T-cell (primary cell): ENCODE measurements around the gene DSCAM. TPM values are rescaled to one million over a fixed set of nuclear protein-coding genes. Genes with fewer than 3 reads are reported as not detected.

Source experiments
- ATAC-seq, 4 experiments: fragments of 200-7000 bp in 3 of 4; fragments of 150-1000 bp in 1 of 4; cut with Tn5 transposase; replicated peaks in 1 of 4; 1 replicate in 3 of 4; 2 replicates in 1 of 4; pipeline ENCODE4 v1.10.0; 2021; ENCODE audit warnings: moderate library complexity in 3 of 4, mild to moderate bottlenecking in 2 of 4, moderate number of reproducible peaks in 1 of 4
- CTCF ChIA-PET, 2 donors: fragments of 300-600 bp; sonication (Branson Sonifier 250); formaldehyde crosslinking; loops; one replicate each; lab custom pipeline; 2022; ENCODE audit warnings: antibody characterized with exemption in 2 of 2; lab: Charles Lee
- POLR2A ChIA-PET, 2 donors: fragments of 300-600 bp; sonication (Branson Sonifier 250); formaldehyde crosslinking; loops; one replicate each; lab custom pipeline; 2022; ENCODE audit warnings: antibody characterized with exemption in 2 of 2; lab: Charles Lee
- DNase-seq, 35 experiments: peaks; one replicate each; pipeline versions ENCODE4 v3.0.0 to v3.0.0-alpha.2; 2013 to 2023
- H3K27ac ChIP-seq: one replicate; pipeline ENCODE4 v1.5.1; 2013; ENCODE audit warnings: low read length
- H3K27me3 ChIP-seq, 2 experiments: replicated peaks in 1 of 2; 1 replicate in 1 of 2; 2 replicates in 1 of 2; pipeline versions ENCODE4 v1.6.1 to v1.7.0; 2013; ENCODE audit warnings: low read length in 1 of 2, mixed read lengths in 1 of 2; ENCODE audit not compliant: control insufficient read depth in 2 of 2, insufficient read depth in 2 of 2; ENCODE audit errors: extremely low read depth in 1 of 2
- H3K36me3 ChIP-seq, 2 donors: 1 replicate in 1 of 2; 2 replicates in 1 of 2; pipeline versions ENCODE4 v1.6.1 to v1.7.0; 2013; ENCODE audit warnings: low read length in 1 of 2; ENCODE audit not compliant: control insufficient read depth in 2 of 2, insufficient read depth in 1 of 2; ENCODE audit errors: extremely low read depth in 1 of 2
- H3K4me1 ChIP-seq, 2 experiments: 1 replicate in 1 of 2; 2 replicates in 1 of 2; pipeline versions ENCODE4 v1.6.1 to v1.7.0; 2013; ENCODE audit warnings: low read length in 2 of 2, mixed read lengths in 1 of 2; ENCODE audit not compliant: insufficient read depth in 2 of 2, control insufficient read depth in 1 of 2; ENCODE audit errors: extremely low read depth in 1 of 2
- H3K4me3 ChIP-seq, 2 donors: 1 replicate in 1 of 2; 2 replicates in 1 of 2; pipeline versions ENCODE4 v1.5.1 to v1.7.0; 2013; ENCODE audit warnings: mild to moderate bottlenecking in 2 of 2, low read length in 1 of 2, moderate library complexity in 1 of 2; ENCODE audit not compliant: control insufficient read depth in 1 of 2; ENCODE audit errors: extremely low read depth in 1 of 2
- H3K9me3 ChIP-seq: 2 replicates; pipeline ENCODE4 v1.7.0; 2013
- H3K27ac Mint-ChIP-seq, 2 donors: one replicate each; pipeline ENCODE4 v1.8.0; 2020 to 2021; ENCODE audit warnings: mild to moderate bottlenecking in 2 of 2, mixed read lengths in 2 of 2
- H3K27me3 Mint-ChIP-seq, 2 donors: one replicate each; pipeline ENCODE4 v1.8.0; 2021 to 2022; ENCODE audit warnings: mixed read lengths in 2 of 2
- H3K36me3 Mint-ChIP-seq: one replicate; pipeline ENCODE4 v1.8.0; 2021; ENCODE audit warnings: mixed read lengths
- H3K4me1 Mint-ChIP-seq, 3 donors: one replicate each; pipeline ENCODE4 v1.8.0; 2020 to 2022; ENCODE audit warnings: mixed read lengths in 3 of 3, mild to moderate bottlenecking in 1 of 3
- H3K4me3 Mint-ChIP-seq, 3 donors: one replicate each; pipeline ENCODE4 v1.8.0; 2020 to 2022; ENCODE audit warnings: mild to moderate bottlenecking in 3 of 3, mixed read lengths in 3 of 3, moderate library complexity in 3 of 3
- H3K9me3 Mint-ChIP-seq, 3 donors: one replicate each; pipeline ENCODE4 v1.8.0; 2020 to 2022; ENCODE audit warnings: mixed read lengths in 3 of 3
- WGBS: methylation state at CpG from one replicate; pipeline ENCODE4 v1.1.5; 2013; ENCODE audit warnings: missing lambda C conversion rate; ENCODE audit not compliant: insufficient coverage; 5-methylcytosine and 5-hydroxymethylcytosine counted together
- total RNA-seq, 35 experiments: library from RNA in 6 of 35; stranded (reverse) in 6 of 35; fragments of 120-200 nt in 1 of 35; gene quantifications; one replicate each; pipeline versions ENCODE4 v1.2.1 to v1.2.4 and lab custom pipeline; 2013 to 2026

Gene DSCAM
- total RNA-seq, 5 donors from 2014 or later (not counting 1 experiment from before 2014, with no cell fraction given): not detected

- Mint-ChIP-seq H3K4me1 (no peaks in the 10 kb centered on the region), H3K27me3 (peaks cover 8 to 11% of the 10 kb centered on the region in 2 donors), H3K36me3 (no peaks in the 10 kb centered on the region), H3K4me3 (no peak overlapping the region), H3K27ac (no peak overlapping the region), H3K9me3 (no peaks in the 10 kb centered on the region)
- WGBS: no CpG with 5 or more reads among the region's 6 CpGs
- Histone ChIP-seq H3K27me3 (peaks cover 0 to 3% of the 10 kb centered on the region in 2 experiments), H3K9me3 (no peaks in the 10 kb centered on the region), H3K4me1 (no peaks in the 10 kb centered on the region), H3K4me3 (no peak overlapping the region), H3K36me3 (no peaks in the 10 kb centered on the region), H3K27ac (no peak overlapping the region)
- ChIA-PET CTCF (no interaction called here), POLR2A (no interaction called here)
- DNase-seq (no peak), ATAC-seq (no peak)
Observed at GRCh38 chr21:40832316-40832715, 14.6 kb downstream of the DSCAM start.

GRCh38 chr21:40830836-40831235 lies 16.1 kb downstream of the DSCAM start:
- CTCF ChIA-PET: no interaction called here
- no peak for ATAC-seq

GRCh38 chr21:40829791-40830190 lies 17.2 kb downstream of the DSCAM start:
- 89% methylated on average over 1 of the region's 2 CpGs for WGBS
- H3K4me1 ChIP-seq: no peaks in the 10 kb centered on the region
- Mint-ChIP-seq H3K4me1 (no peaks in the 10 kb centered on the region), H3K27me3 (peaks cover 0 to 9% of the 10 kb centered on the region in 2 donors), H3K4me3 (no peak overlapping the region), H3K27ac (no peak overlapping the region), H3K36me3 (no peaks in the 10 kb centered on the region), H3K9me3 (peaks cover 0 to 5% (median 0%) of the 10 kb centered on the region in 3 donors)
- ChIA-PET POLR2A (no interaction called here), CTCF (no interaction called here)
- no peak overlapping the region for H3K4me3 ChIP-seq
- DNase-seq (no peak), ATAC-seq (no peak)
- H3K9me3 ChIP-seq: no peaks in the 10 kb centered on the region
- H3K27me3 ChIP-seq: peaks cover 0 to 3% of the 10 kb centered on the region in 2 experiments
- H3K36me3 ChIP-seq: no peaks in the 10 kb centered on the region
- H3K27ac ChIP-seq: no peak overlapping the region

More at GRCh38 chr21:40830836-40831235, 16.1 kb downstream of the DSCAM start:
- H3K36me3 Mint-ChIP-seq: no peaks in the 10 kb centered on the region
- Histone ChIP-seq H3K4me3 (no peak overlapping the region), H3K27me3 (peaks cover 0 to 3% of the 10 kb centered on the region in 2 experiments), H3K36me3 (no peaks in the 10 kb centered on the region), H3K4me1 (no peaks in the 10 kb centered on the region), H3K27ac (no peak overlapping the region), H3K9me3 (no peaks in the 10 kb centered on the region)
- no peaks in the 10 kb centered on the region for H3K4me1 Mint-ChIP-seq
- H3K9me3 Mint-ChIP-seq: peaks cover 0 to 5% (median 0%) of the 10 kb centered on the region in 3 donors
- peaks cover 0 to 8% of the 10 kb centered on the region in 2 donors for H3K27me3 Mint-ChIP-seq
- no peak for DNase-seq
- H3K27ac Mint-ChIP-seq: no peak overlapping the region
- 94% methylated on average over 2 of the region's 4 CpGs for WGBS
- no peak overlapping the region for H3K4me3 Mint-ChIP-seq
- POLR2A ChIA-PET: no interaction called here

- ATAC-seq (no peak), DNase-seq (no peak)
- Histone ChIP-seq H3K4me3 (no peak overlapping the region), H3K9me3 (no peaks in the 10 kb centered on the region), H3K4me1 (no peaks in the 10 kb centered on the region), H3K27me3 (peaks cover 0 to 3% of the 10 kb centered on the region in 2 experiments), H3K36me3 (no peaks in the 10 kb centered on the region), H3K27ac (no peak overlapping the region)
- peaks cover 0 to 5% (median 0%) of the 10 kb centered on the region in 3 donors for H3K9me3 Mint-ChIP-seq
- H3K4me1 Mint-ChIP-seq: no peaks in the 10 kb centered on the region
- H3K4me3 Mint-ChIP-seq: no peak overlapping the region
- no peak overlapping the region for H3K27ac Mint-ChIP-seq
- 46% methylated on average over 2 of the region's 5 CpGs for WGBS
- peaks cover 0 to 9% of the 10 kb centered on the region in 2 donors for H3K27me3 Mint-ChIP-seq
- ChIA-PET CTCF (no interaction called here), POLR2A (no interaction called here)
- no peaks in the 10 kb centered on the region for H3K36me3 Mint-ChIP-seq
Observed at GRCh38 chr21:40829308-40829707, 17.6 kb downstream of the DSCAM start.

GRCh38 chr21:40827509-40827908 lies 19.4 kb downstream of the DSCAM start:
- peaks cover 0 to 3% of the 10 kb centered on the region in 2 experiments for H3K27me3 ChIP-seq
- no peak overlapping the region for H3K27ac ChIP-seq
- H3K4me3 Mint-ChIP-seq: no peak overlapping the region
- H3K36me3 Mint-ChIP-seq: no peaks in the 10 kb centered on the region
- no peak for ATAC-seq
- H3K9me3 ChIP-seq: no peaks in the 10 kb centered on the region
- no peak for DNase-seq
- H3K36me3 ChIP-seq: no peaks in the 10 kb centered on the region
- H3K27ac Mint-ChIP-seq: no peak overlapping the region
- no peaks in the 10 kb centered on the region for H3K4me1 Mint-ChIP-seq
- H3K4me3 ChIP-seq: no peak overlapping the region
- peaks cover 0 to 9% of the 10 kb centered on the region in 2 donors for H3K27me3 Mint-ChIP-seq
- WGBS: 93% methylated on average over 4 of the region's 4 CpGs
- no peaks in the 10 kb centered on the region for H3K4me1 ChIP-seq
- peaks cover 0 to 5% (median 3%) of the 10 kb centered on the region in 3 donors for H3K9me3 Mint-ChIP-seq
- ChIA-PET POLR2A (no interaction called here), CTCF (no interaction called here)

GRCh38 chr21:40819071-40819900 lies 27.7 kb downstream of the DSCAM start:
- Histone ChIP-seq H3K9me3 (no peaks in the 10 kb centered on the region), H3K36me3 (no peaks in the 10 kb centered on the region), H3K4me3 (no peak overlapping the region), H3K27ac (no peak overlapping the region), H3K27me3 (no peaks in the 10 kb centered on the region), H3K4me1 (no peaks in the 10 kb centered on the region)
- Mint-ChIP-seq H3K4me1 (no peaks in the 10 kb centered on the region), H3K4me3 (no peak overlapping the region), H3K27ac (no peak overlapping the region), H3K36me3 (no peaks in the 10 kb centered on the region), H3K9me3 (peaks cover 2 to 12% (median 3%) of the 10 kb centered on the region in 3 donors), H3K27me3 (no peaks in the 10 kb centered on the region)
- ChIA-PET POLR2A (no interaction called here), CTCF (interaction anchor here in 1 of 2 donors (0.7 kb wide), 1 partner anchor 76 kb away, joined by 5 read pairs; no protein-coding TSS in a partner anchor)
- DNase-seq (no peak), ATAC-seq (no peak)
- 100% methylated on average over 1 of the region's 7 CpGs for WGBS
